Measurements from ENCODE around the gene IL17RE. TPM values are rescaled to one million over a fixed set of nuclear protein-coding genes. Genes with fewer than 3 reads are reported as not detected.

IL17RE gene
- total and polyA plus RNA-seq, 12 donors, result 0.22 to 4.3 (median 1.5) TPM

DNA sequence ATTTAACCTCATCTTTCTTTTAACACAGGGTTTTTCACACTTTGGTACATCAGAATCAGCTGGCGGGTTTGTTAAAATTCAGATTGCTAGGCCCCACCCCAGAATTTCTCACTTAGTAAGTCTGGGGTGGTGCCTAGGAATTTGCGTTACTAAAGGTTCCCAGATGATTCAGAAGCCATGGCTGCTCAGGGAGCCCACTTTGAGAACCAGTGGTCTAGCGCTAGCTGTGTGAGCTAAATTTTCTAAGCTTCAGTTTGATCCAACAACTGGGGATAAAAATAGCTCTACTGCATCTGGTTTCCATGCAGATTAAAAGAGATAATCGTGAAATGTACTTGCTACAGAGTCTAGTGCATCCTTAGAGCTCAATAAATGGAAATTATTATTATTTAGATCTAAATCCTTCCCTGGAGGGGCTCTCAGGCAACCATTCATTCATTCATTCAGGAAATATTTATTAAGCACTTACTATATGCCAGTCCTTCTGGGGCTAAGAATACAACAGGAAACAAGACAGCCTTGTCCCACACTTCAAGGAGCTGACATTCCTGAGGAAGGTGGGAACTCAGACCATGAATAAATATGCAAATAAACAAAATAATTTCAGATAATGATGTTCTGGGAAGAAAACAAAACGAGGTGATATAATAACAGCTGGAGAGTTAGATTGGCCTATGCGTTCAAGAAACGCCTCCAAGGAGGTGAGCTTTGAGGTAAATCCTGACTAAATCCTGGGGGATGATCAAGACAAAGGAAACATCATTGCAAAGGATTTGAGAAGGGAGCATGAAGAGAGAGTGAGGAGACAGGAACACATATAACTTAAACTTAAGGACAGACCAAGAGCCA, 18.7 kb upstream of the IL17RE start:
- intact Hi-C loops (cut with DNase I), result no loop called here
- DNase-seq, result no peak
- Histone ChIP-seq H3K4me3 (no peak overlapping the region), H3K4me1 (replicated peaks in 1 of 2) (peaks cover 7 to 19% of the 10 kb centered on the region in 2 donors), H3K36me3 (replicated peaks in 1 of 2) (no peaks in the 10 kb centered on the region), H3K27ac (peak overlapping the region in 4 of 5 donors; percentile 24 to 72 (median 58)), H3K27me3 (no peaks in the 10 kb centered on the region), H3K9me3 (replicated peaks in 1 of 3) (no peaks in the 10 kb centered on the region)
- WGBS, 4 donors, result 70 to 76% (median 75%) methylated on average over 7 of the region's 7 CpGs
- TF ChIP-seq POLR2A (IDR thresholded peaks at IDR 0.05), result no peak
- TF ChIP-seq, protein P1, sequence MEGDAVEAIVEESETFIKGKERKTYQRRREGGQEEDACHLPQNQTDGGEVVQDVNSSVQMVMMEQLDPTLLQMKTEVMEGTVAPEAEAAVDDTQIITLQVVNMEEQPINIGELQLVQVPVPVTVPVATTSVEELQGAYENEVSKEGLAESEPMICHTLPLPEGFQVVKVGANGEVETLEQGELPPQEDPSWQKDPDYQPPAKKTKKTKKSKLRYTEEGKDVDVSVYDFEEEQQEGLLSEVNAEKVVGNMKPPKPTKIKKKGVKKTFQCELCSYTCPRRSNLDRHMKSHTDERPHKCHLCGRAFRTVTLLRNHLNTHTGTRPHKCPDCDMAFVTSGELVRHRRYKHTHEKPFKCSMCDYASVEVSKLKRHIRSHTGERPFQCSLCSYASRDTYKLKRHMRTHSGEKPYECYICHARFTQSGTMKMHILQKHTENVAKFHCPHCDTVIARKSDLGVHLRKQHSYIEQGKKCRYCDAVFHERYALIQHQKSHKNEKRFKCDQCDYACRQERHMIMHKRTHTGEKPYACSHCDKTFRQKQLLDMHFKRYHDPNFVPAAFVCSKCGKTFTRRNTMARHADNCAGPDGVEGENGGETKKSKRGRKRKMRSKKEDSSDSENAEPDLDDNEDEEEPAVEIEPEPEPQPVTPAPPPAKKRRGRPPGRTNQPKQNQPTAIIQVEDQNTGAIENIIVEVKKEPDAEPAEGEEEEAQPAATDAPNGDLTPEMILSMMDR (IDR thresholded peaks at IDR 0.05), result no peak

DNA sequence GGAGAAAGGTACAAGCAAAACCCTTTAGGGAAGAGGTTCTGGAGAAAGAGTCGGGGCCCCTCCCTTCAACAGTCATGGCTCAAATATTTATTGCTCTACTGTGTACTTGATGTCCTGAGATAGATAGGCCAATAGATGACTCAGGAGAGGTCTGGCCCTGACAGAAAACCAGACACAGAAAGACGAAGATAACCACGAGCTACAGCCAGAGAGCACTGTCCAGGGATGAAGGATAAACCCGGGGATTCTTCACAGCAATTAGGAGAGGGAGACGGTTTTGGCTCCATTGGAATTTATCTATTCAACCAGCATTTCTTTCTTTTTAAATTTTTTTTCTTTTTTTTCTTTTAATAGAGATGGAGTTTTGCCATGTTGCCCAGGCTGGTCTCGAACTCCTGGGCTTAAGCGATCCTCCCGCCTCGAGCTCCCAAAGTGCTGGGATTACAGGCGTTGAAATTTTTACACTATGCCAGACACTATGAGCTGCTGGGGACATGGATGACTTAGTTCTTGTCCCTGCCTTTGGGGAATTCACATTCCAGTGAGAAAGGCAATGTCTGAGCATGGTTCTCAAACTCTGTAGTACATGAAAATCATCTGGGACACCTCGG, 18.0 kb upstream of the IL17RE start:
- Histone ChIP-seq H3K27me3 (no peaks in the 10 kb centered on the region), H3K4me1 (replicated peaks in 1 of 2) (peaks cover 13 to 24% of the 10 kb centered on the region in 2 donors), H3K27ac (peak overlapping the region in 4 of 5 donors; percentile 24 to 72 (median 58)), H3K36me3 (replicated peaks in 1 of 2) (no peaks in the 10 kb centered on the region), H3K9me3 (replicated peaks in 1 of 3) (no peaks in the 10 kb centered on the region), H3K4me3 (no peak overlapping the region)
- intact Hi-C loops (cut with DNase I), result no loop called here
- peak; percentile 51 to 86 (median 69) for DNase-seq
- TF ChIP-seq, protein P1 (IDR thresholded peaks at IDR 0.05), result no peak
- no peak for TF ChIP-seq POLR2A (IDR thresholded peaks at IDR 0.05)
- WGBS, 4 donors, result 52 to 54% (median 53%) methylated on average over 11 of the region's 11 CpGs

DNA sequence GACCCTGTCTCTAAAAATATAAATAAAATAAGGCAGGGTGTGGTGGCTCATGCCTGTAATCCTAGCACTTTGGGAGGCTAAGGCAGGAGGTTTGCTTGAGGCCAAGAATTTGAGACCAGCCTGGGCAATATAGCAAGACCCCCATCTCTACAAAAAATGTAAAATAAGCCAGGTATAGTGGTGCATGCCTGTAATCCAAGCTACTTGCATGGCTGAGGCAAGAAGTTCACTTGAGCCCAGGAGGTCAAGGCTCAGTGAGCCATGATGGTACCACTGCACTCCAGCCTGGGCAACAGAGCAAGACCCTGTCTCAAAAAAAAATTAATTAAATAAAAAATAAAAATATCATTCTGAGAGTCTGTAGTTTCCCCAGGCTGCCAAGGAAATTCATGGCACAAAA, 16.3 kb upstream of the IL17RE start:
- TF ChIP-seq POLR2A (IDR thresholded peaks at IDR 0.05), result no peak
- TF ChIP-seq, protein P1 (IDR thresholded peaks at IDR 0.05), result no peak
- H3K27me3 ChIP-seq, result no peaks in the 10 kb centered on the region
- H3K27ac ChIP-seq, result no peak overlapping the region
- DNase-seq, result no peak
- peaks cover 18 to 33% of the 10 kb centered on the region in 2 donors for H3K4me1 ChIP-seq (replicated peaks in 1 of 2)
- no peak overlapping the region for H3K4me3 ChIP-seq
- intact Hi-C loops (cut with DNase I), result no loop called here
- H3K9me3 ChIP-seq (replicated peaks in 1 of 3), result no peaks in the 10 kb centered on the region
- no peaks in the 10 kb centered on the region for H3K36me3 ChIP-seq (replicated peaks in 1 of 2)

DNA sequence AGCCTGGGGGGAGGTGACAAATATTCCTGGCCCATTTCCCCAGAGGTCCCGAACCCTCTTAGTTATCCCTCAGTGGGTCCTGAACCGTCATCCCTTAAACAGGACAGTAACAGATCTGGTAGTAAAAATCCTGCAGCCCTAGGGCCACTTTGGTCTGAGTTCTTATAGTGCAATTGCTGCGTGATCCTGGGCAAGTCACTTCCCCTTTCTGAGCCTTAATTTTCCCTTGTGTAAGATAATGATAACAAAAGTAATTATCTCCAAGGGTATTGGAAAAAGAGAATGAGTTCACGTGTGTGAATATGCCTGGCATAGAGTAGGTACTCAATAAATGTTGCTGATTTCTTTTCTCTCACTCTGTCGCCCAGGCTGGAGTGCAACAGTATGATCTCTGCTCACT, 15.2 kb upstream of the IL17RE start:
- Histone ChIP-seq H3K4me1 (replicated peaks in 1 of 2) (peaks cover 18 to 45% of the 10 kb centered on the region in 2 donors), H3K4me3 (no peak overlapping the region), H3K27me3 (no peaks in the 10 kb centered on the region), H3K27ac (no peak overlapping the region), H3K9me3 (replicated peaks in 1 of 3) (no peaks in the 10 kb centered on the region), H3K36me3 (replicated peaks in 1 of 2) (no peaks in the 10 kb centered on the region)
- TF ChIP-seq, protein P1 (IDR thresholded peaks at IDR 0.05), result no peak
- TF ChIP-seq POLR2A (IDR thresholded peaks at IDR 0.05), result no peak
- 80 to 94% (median 92%) methylated on average over 5 of the region's 5 CpGs for WGBS, 4 donors
- DNase-seq, result no peak
- intact Hi-C loops (cut with DNase I), result no loop called here
